ENCODE measurements around the gene HSPG2.

The HSPG2 gene

GRCh38 chr1:21896652-21897532 is 40.2 kb downstream of the HSPG2 start:
- no peak for DNase-seq

- no peak for DNase-seq
Observed at GRCh38 chr1:21896026-21896425, 41.1 kb downstream of the HSPG2 start.

GRCh38 chr1:21894034-21894881 is 42.9 kb downstream of the HSPG2 start:
- DNase-seq: no peak

GRCh38 chr1:21893046-21893805 is 43.9 kb downstream of the HSPG2 start:
- no peak for DNase-seq

- DNase-seq: no peak
Observed at GRCh38 chr1:21891621-21892479, 45.3 kb downstream of the HSPG2 start.

- no peak for DNase-seq
Observed at GRCh38 chr1:21891081-21891480, 46.0 kb downstream of the HSPG2 start.

- DNase-seq: no peak
Observed at GRCh38 chr1:21888500-21888899, 48.6 kb downstream of the HSPG2 start.

GRCh38 chr1:21887796-21888195 is 49.3 kb downstream of the HSPG2 start:
- no peak for DNase-seq

- no peak for DNase-seq
Observed at GRCh38 chr1:21887216-21887736, 49.8 kb downstream of the HSPG2 start.

GRCh38 chr1:21886486-21887215 is 50.5 kb downstream of the HSPG2 start:
- DNase-seq: no peak

GRCh38 chr1:21885236-21886037 is 51.7 kb downstream of the HSPG2 start:
- DNase-seq: no peak

- DNase-seq: no peak
Observed at GRCh38 chr1:21884456-21885235, 52.5 kb downstream of the HSPG2 start.

GRCh38 chr1:21882721-21883415 is 54.2 kb downstream of the HSPG2 start:
- no peak for DNase-seq

GRCh38 chr1:21881250-21881649 is 55.9 kb downstream of the HSPG2 start:
- no peak for DNase-seq

GRCh38 chr1:21880619-21880970 is 56.5 kb downstream of the HSPG2 start:
- no peak for DNase-seq

- no peak for DNase-seq
Observed at GRCh38 chr1:21879928-21880618, 57.0 kb downstream of the HSPG2 start.

GRCh38 chr1:21878840-21879478 is 58.2 kb downstream of the HSPG2 start:
- no peak for DNase-seq
